Gastroesophageal sphincter (tissue), 3 donors: Measurements from ENCODE around the gene AFAP1.

Experiments
- EP300 ChIP-seq: sonication (generic); formaldehyde crosslinking; IDR thresholded peaks from one replicate; pipeline ENCODE4 v1.6.1; 2017; ENCODE audit warnings: antibody characterized with exemption, mild to moderate bottlenecking
- POLR2A ChIP-seq, 2 donors: fragments of 450-650 bp; IDR thresholded peaks; one replicate each; pipeline ENCODE4 v1.6.1; 2017; ENCODE audit warnings: antibody characterized with exemption in 2 of 2, mild to moderate bottlenecking in 2 of 2, moderate library complexity in 1 of 2
- TF ChIP-seq, protein P1 (sequence below), 4 experiments: fragments of 200-600 bp in 2 of 4; fragments of 450-650 bp in 2 of 4; sonication (generic) in 1 of 4; IDR thresholded peaks; one replicate each; pipeline ENCODE4 v1.5.1; 2017 to 2019; ENCODE audit warnings: antibody characterized with exemption in 4 of 4, mild to moderate bottlenecking in 2 of 4, moderate library complexity in 2 of 4

GRCh38 chr4:7855731-7856130 lies 83.9 kb downstream of the AFAP1 start:
- TF ChIP-seq, protein P1, sequence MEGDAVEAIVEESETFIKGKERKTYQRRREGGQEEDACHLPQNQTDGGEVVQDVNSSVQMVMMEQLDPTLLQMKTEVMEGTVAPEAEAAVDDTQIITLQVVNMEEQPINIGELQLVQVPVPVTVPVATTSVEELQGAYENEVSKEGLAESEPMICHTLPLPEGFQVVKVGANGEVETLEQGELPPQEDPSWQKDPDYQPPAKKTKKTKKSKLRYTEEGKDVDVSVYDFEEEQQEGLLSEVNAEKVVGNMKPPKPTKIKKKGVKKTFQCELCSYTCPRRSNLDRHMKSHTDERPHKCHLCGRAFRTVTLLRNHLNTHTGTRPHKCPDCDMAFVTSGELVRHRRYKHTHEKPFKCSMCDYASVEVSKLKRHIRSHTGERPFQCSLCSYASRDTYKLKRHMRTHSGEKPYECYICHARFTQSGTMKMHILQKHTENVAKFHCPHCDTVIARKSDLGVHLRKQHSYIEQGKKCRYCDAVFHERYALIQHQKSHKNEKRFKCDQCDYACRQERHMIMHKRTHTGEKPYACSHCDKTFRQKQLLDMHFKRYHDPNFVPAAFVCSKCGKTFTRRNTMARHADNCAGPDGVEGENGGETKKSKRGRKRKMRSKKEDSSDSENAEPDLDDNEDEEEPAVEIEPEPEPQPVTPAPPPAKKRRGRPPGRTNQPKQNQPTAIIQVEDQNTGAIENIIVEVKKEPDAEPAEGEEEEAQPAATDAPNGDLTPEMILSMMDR (IDR thresholded peaks at IDR 0.05) = no peak
- TF ChIP-seq EP300 (no peak), POLR2A (IDR thresholded peaks at IDR 0.05) (no peak)
